Measurements from ENCODE around the gene UBE2I. TPM values are rescaled to one million over a fixed set of nuclear protein-coding genes. Genes with fewer than 3 reads are reported as not detected.
"Not testable (repeated sequence)": the region's sequence is repeated elsewhere in the genome, so short reads cannot be mapped to it uniquely, and the experiment has no call there.

Gene UBE2I
- total RNA-seq, 1 experiment from 2014 or later = 290 TPM

- no peak overlapping the region for H3K4me3 Mint-ChIP-seq
- Histone ChIP-seq H3K79me1 (ENCODE audit: insufficient read depth, low read depth, low read length, poor library complexity, severe bottlenecking) (no peaks in the 10 kb centered on the region), H2AK5ac (ENCODE audit: insufficient read length, low read length) (no peak overlapping the region), H2AFZ (ENCODE audit: low read length) (no peak overlapping the region), H2BK15ac (ENCODE audit: low read depth, low read length) (no peak overlapping the region), H3K4me1 (ENCODE audit: insufficient read depth, low read length) (no peaks in the 10 kb centered on the region; the same call in 1 of the 2 replicates), H3K56ac (ENCODE audit: insufficient read length, low read depth, low read length) (no peak overlapping the region), H4K20me1 (ENCODE audit: control insufficient read depth, insufficient read depth, insufficient read length) (no peaks in the 10 kb centered on the region), H4K91ac (ENCODE audit: insufficient read length, low read depth, low read length) (no peak overlapping the region), H2BK5ac (ENCODE audit: insufficient read length, low read length) (no peak overlapping the region), H4K8ac (replicated peaks; ENCODE audit: insufficient read length, low read depth, low read length) (no peak overlapping the region), H3K79me2 (ENCODE audit: insufficient read depth, low read length) (no peaks in the 10 kb centered on the region), H3K4me2 (ENCODE audit: insufficient read depth, insufficient read length, low read length) (no peak overlapping the region), H3K27me3 (ENCODE audit: insufficient read depth, low read length) (no peaks in the 10 kb centered on the region), H3K23me2 (ENCODE audit: insufficient read length, low read depth, low read length, poor library complexity, severe bottlenecking) (no peaks in the 10 kb centered on the region), H3K9ac (ENCODE audit: extremely low read depth, insufficient read length, low read length) (no peak overlapping the region), H3T11ph (ENCODE audit: low read length) (no peak overlapping the region), H3K14ac (ENCODE audit: insufficient read depth, low read length) (no peak overlapping the region), H3K9me3 (ENCODE audit: control insufficient read depth, low read depth, low read length) (no peaks in the 10 kb centered on the region), H3K27ac (ENCODE audit: insufficient read length, low read depth, low read length) (no peak overlapping the region), H4K5ac (ENCODE audit: insufficient read length, low read depth, low read length) (no peak overlapping the region), H3K23ac (ENCODE audit: insufficient read length, low read depth, low read length) (no peak overlapping the region), H3K18ac (ENCODE audit: insufficient read length, low read depth, low read length) (no peak overlapping the region), H3K4ac (ENCODE audit: low read depth, low read length) (no peak overlapping the region), H2BK120ac (ENCODE audit: low read depth, low read length, poor library complexity, severe bottlenecking) (no peak overlapping the region), H2BK20ac (ENCODE audit: low read depth, low read length, poor library complexity, severe bottlenecking) (no peak overlapping the region), H2BK12ac (ENCODE audit: insufficient read length, low read depth, low read length) (no peak overlapping the region)
- WGBS (ENCODE audit: extremely low coverage, insufficient read length, low lambda C conversion rate) = no CpG with 5 or more reads among the region's 12 CpGs
- H3K4me1 Mint-ChIP-seq = peaks cover 3 to 6% of the 10 kb centered on the region in 2 experiments
- peaks cover 42% of the 10 kb centered on the region for H3K27me3 Mint-ChIP-seq (ENCODE audit: low read depth)
- DNase-seq = no peak
- H3K27ac Mint-ChIP-seq = no peak overlapping the region; a peak in 1 of 7 replicates
- TF ChIP-seq, protein P1, sequence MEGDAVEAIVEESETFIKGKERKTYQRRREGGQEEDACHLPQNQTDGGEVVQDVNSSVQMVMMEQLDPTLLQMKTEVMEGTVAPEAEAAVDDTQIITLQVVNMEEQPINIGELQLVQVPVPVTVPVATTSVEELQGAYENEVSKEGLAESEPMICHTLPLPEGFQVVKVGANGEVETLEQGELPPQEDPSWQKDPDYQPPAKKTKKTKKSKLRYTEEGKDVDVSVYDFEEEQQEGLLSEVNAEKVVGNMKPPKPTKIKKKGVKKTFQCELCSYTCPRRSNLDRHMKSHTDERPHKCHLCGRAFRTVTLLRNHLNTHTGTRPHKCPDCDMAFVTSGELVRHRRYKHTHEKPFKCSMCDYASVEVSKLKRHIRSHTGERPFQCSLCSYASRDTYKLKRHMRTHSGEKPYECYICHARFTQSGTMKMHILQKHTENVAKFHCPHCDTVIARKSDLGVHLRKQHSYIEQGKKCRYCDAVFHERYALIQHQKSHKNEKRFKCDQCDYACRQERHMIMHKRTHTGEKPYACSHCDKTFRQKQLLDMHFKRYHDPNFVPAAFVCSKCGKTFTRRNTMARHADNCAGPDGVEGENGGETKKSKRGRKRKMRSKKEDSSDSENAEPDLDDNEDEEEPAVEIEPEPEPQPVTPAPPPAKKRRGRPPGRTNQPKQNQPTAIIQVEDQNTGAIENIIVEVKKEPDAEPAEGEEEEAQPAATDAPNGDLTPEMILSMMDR (conservative IDR thresholded peaks at IDR 0.05) = no peak
- H3K36me3 Mint-ChIP-seq (ENCODE audit: insufficient read depth in 1 of 3, low read depth in 3 of 3) = peaks cover 0 to 6% (median 2%) of the 10 kb centered on the region in 3 experiments; a peak in 3 of 7 replicates
- peaks cover 1 to 7% of the 10 kb centered on the region in 2 experiments; a peak in 3 of 5 replicates for H3K9me3 Mint-ChIP-seq
Measured at GRCh38 chr16:1271380-1271723, 38.1 kb upstream of the UBE2I start.

DNA sequence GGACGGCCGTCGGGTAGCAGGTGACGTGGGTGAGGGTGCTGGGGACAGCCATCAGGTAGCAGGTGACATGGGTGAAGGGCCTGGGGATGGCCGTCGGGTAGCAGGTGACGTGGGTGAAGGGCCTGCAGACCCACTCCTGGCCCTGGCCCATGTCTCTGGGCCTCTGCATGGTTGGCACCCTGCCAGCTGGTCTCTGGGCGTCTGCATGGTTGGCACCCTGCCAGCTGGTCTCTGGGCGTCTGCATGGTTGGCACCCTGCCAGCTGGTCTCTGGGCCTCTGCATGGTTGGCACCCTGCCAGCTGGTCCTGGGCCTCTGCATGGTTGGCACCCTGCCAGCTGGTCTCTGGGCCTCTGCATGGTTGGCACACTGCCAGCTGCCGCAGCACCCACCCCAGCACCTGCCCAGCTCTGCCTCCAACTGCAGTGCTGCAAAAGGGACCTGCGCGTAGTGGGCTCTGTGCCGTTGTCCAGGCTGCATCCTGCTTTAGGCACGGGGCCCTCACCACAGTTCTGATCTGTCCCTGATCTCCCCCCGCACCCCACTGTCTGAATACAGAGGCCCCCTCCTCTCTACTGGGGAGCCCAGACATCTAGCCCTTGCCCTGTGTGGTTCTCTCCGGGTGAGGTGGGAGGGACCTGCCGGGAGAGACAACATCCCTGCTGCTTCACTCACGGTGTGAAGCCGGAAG is 37.6 kb upstream of the UBE2I start:
- H4K5ac ChIP-seq (ENCODE audit: insufficient read length, low read depth, low read length); H3K27ac ChIP-seq (ENCODE audit: insufficient read length, low read depth, low read length); H2AK5ac ChIP-seq (ENCODE audit: insufficient read length, low read length); H3K14ac ChIP-seq (ENCODE audit: insufficient read depth, low read length); H4K20me1 ChIP-seq (ENCODE audit: control insufficient read depth, insufficient read depth, insufficient read length); H3K9me3 Mint-ChIP-seq; H3K23me2 ChIP-seq (ENCODE audit: insufficient read length, low read depth, low read length, poor library complexity, severe bottlenecking); H3T11ph ChIP-seq (ENCODE audit: low read length); H3K79me1 ChIP-seq (ENCODE audit: insufficient read depth, low read depth, low read length, poor library complexity, severe bottlenecking); H3K4me1 Mint-ChIP-seq; H3K4me3 Mint-ChIP-seq; H3K23ac ChIP-seq (ENCODE audit: insufficient read length, low read depth, low read length); H2AFZ ChIP-seq (ENCODE audit: low read length); H3K27me3 ChIP-seq (ENCODE audit: insufficient read depth, low read length); H3K79me2 ChIP-seq (ENCODE audit: insufficient read depth, low read length); H3K36me3 Mint-ChIP-seq (ENCODE audit: insufficient read depth in 1 of 3, low read depth in 3 of 3); H2BK12ac ChIP-seq (ENCODE audit: insufficient read length, low read depth, low read length); H3K9me3 ChIP-seq (ENCODE audit: control insufficient read depth, low read depth, low read length); H2BK120ac ChIP-seq (ENCODE audit: low read depth, low read length, poor library complexity, severe bottlenecking); H3K27ac Mint-ChIP-seq; H3K9ac ChIP-seq (ENCODE audit: extremely low read depth, insufficient read length, low read length); H4K8ac ChIP-seq (replicated peaks; ENCODE audit: insufficient read length, low read depth, low read length); H4K91ac ChIP-seq (ENCODE audit: insufficient read length, low read depth, low read length); H3K4me2 ChIP-seq (ENCODE audit: insufficient read depth, insufficient read length, low read length); H3K56ac ChIP-seq (ENCODE audit: insufficient read length, low read depth, low read length); DNase-seq; H2BK20ac ChIP-seq (ENCODE audit: low read depth, low read length, poor library complexity, severe bottlenecking); H3K4me1 ChIP-seq (ENCODE audit: insufficient read depth, low read length); H3K4ac ChIP-seq (ENCODE audit: low read depth, low read length); H3K18ac ChIP-seq (ENCODE audit: insufficient read length, low read depth, low read length); H2BK5ac ChIP-seq (ENCODE audit: insufficient read length, low read length); H2BK15ac ChIP-seq (ENCODE audit: low read depth, low read length): not testable (repeated sequence)
- no CpG with 5 or more reads among the region's 19 CpGs for WGBS (ENCODE audit: extremely low coverage, insufficient read length, low lambda C conversion rate)
- peaks cover 38% of the 10 kb centered on the region for H3K27me3 Mint-ChIP-seq (ENCODE audit: low read depth)

Measured in H9 (cell line).